Measurements from ENCODE around the gene DCHS2.

Gene DCHS2

GRCh38 chr4:154489558-154490233 is 1.9 kb downstream of the DCHS2 start:
- no peak for DNase-seq (ENCODE audit: low read depth)

GRCh38 chr4:154487145-154487544 is 4.5 kb downstream of the DCHS2 start:
- DNase-seq (ENCODE audit: low read depth): no peak

- DNase-seq (ENCODE audit: low read depth): no peak
These were observed 6.3 kb downstream of the DCHS2 start for GRCh38 chr4:154485127-154485773.

- DNase-seq (ENCODE audit: low read depth): no peak
These were observed 13.1 kb downstream of the DCHS2 start for GRCh38 chr4:154478547-154478946.

- DNase-seq (ENCODE audit: low read depth): no peak
These were observed 13.5 kb downstream of the DCHS2 start for GRCh38 chr4:154478128-154478527.

- no peak for DNase-seq (ENCODE audit: low read depth)
These were observed 15.4 kb downstream of the DCHS2 start for GRCh38 chr4:154476232-154476631.

GRCh38 chr4:154475820-154476219 is 15.8 kb downstream of the DCHS2 start:
- no peak for DNase-seq (ENCODE audit: low read depth)

GRCh38 chr4:154473497-154473896 is 18.1 kb downstream of the DCHS2 start:
- no peak for DNase-seq (ENCODE audit: low read depth)

GRCh38 chr4:154472858-154473257 is 18.7 kb downstream of the DCHS2 start:
- no peak for DNase-seq (ENCODE audit: low read depth)

- no peak for DNase-seq (ENCODE audit: low read depth)
These were observed 19.9 kb downstream of the DCHS2 start for GRCh38 chr4:154471526-154472331.

- DNase-seq (ENCODE audit: low read depth): no peak
These were observed 20.6 kb downstream of the DCHS2 start for GRCh38 chr4:154471032-154471431.

GRCh38 chr4:154467886-154468285 is 23.7 kb downstream of the DCHS2 start:
- no peak for DNase-seq (ENCODE audit: low read depth)

GRCh38 chr4:154466336-154466735 is 25.3 kb downstream of the DCHS2 start:
- no peak for DNase-seq (ENCODE audit: low read depth)

GRCh38 chr4:154465085-154465484 is 26.5 kb downstream of the DCHS2 start:
- no peak for DNase-seq (ENCODE audit: low read depth)

- DNase-seq (ENCODE audit: low read depth): no peak
These were observed 26.9 kb downstream of the DCHS2 start for GRCh38 chr4:154464654-154465053.

- DNase-seq (ENCODE audit: low read depth): no peak
These were observed 29.4 kb downstream of the DCHS2 start for GRCh38 chr4:154462081-154462810.

- DNase-seq (ENCODE audit: low read depth): no peak
These were observed 34.1 kb downstream of the DCHS2 start for GRCh38 chr4:154457471-154457870.

GRCh38 chr4:154456889-154457288 is 34.7 kb downstream of the DCHS2 start:
- no peak for DNase-seq (ENCODE audit: low read depth)

GRCh38 chr4:154456240-154456639 is 35.4 kb downstream of the DCHS2 start:
- DNase-seq (ENCODE audit: low read depth): no peak

- DNase-seq (ENCODE audit: low read depth): no peak
These were observed 36.5 kb downstream of the DCHS2 start for GRCh38 chr4:154455111-154455510.

- no peak for DNase-seq (ENCODE audit: low read depth)
These were observed 36.9 kb downstream of the DCHS2 start for GRCh38 chr4:154454710-154455109.

GRCh38 chr4:154452798-154453346 is 38.7 kb downstream of the DCHS2 start:
- no peak for DNase-seq (ENCODE audit: low read depth)
